Keratinocyte (primary cell): ENCODE measurements around the gene ANGPTL2. TPM values are rescaled to one million over a fixed set of nuclear protein-coding genes. Genes with fewer than 3 reads are reported as not detected.

Source experiments
- DNase-seq: peaks from one replicate; pipeline ENCODE4 v3.0.0-alpha.2; 2011; ENCODE audit warnings: low read depth, missing footprints, low spot score
- FAIRE-seq: peaks from 2 replicates; lab custom pipeline; 2011; peaks lifted over from hg19 to GRCh38; lab: Jason Lieb, UNC
- H2AFZ ChIP-seq: 2 replicates; pipeline ENCODE4 v1.6.0; 2012; ENCODE audit warnings: low read length, control low read depth, inconsistent platforms; ENCODE audit not compliant: control insufficient read depth
- H3K27ac ChIP-seq: 2 replicates; pipeline ENCODE4 v1.5.1; 2011; ENCODE audit warnings: low read length; ENCODE audit not compliant: control insufficient read depth, insufficient read depth
- H3K27me3 ChIP-seq: 3 replicates; pipeline ENCODE4 v1.6.0; 2011; ENCODE audit warnings: low read length; ENCODE audit not compliant: control insufficient read depth, insufficient read depth; ENCODE audit errors: extremely low read depth
- H3K36me3 ChIP-seq, 2 experiments: 2 replicates in 1 of 2; 3 replicates in 1 of 2; pipeline ENCODE4 v1.5.1; 2011; ENCODE audit warnings: low read length in 2 of 2, mild to moderate bottlenecking in 1 of 2; ENCODE audit not compliant: control insufficient read depth in 2 of 2, insufficient read depth in 2 of 2; ENCODE audit errors: extremely low read depth in 1 of 2
- H3K4me1 ChIP-seq: 3 replicates; pipeline ENCODE4 v1.5.1; 2011; ENCODE audit warnings: low read length; ENCODE audit not compliant: control insufficient read depth, insufficient read depth; ENCODE audit errors: extremely low read depth
- H3K4me2 ChIP-seq: 3 replicates; pipeline ENCODE4 v1.6.0; 2011; ENCODE audit warnings: low read depth, low read length; ENCODE audit not compliant: control insufficient read depth, insufficient read depth; ENCODE audit errors: extremely low read depth
- H3K4me3 ChIP-seq, 3 experiments: fragments of 200-600 bp in 1 of 3; sonication (generic) in 1 of 3; 2 replicates in 2 of 3; 3 replicates in 1 of 3; pipeline ENCODE4 v1.5.1; 2011 to 2016; ENCODE audit warnings: low read length in 3 of 3, mild to moderate bottlenecking in 3 of 3, control low read depth in 2 of 3, inconsistent platforms in 1 of 3, low read depth in 1 of 3, mixed read lengths in 1 of 3, mixed run types in 1 of 3, moderate library complexity in 1 of 3; ENCODE audit not compliant: control insufficient read depth in 2 of 3, insufficient read depth in 2 of 3; ENCODE audit errors: extremely low read depth in 1 of 3
- H3K79me2 ChIP-seq: 2 replicates; pipeline ENCODE4 v1.6.0; 2012; ENCODE audit warnings: low read length; ENCODE audit not compliant: control insufficient read depth, insufficient read depth
- H3K9ac ChIP-seq: 3 replicates; pipeline ENCODE4 v1.6.0; 2011; ENCODE audit warnings: low read length; ENCODE audit not compliant: control insufficient read depth, insufficient read depth; ENCODE audit errors: extremely low read depth
- H3K9me1 ChIP-seq: 3 replicates; pipeline ENCODE4 v1.6.0; 2011; ENCODE audit warnings: low read length; ENCODE audit not compliant: control insufficient read depth, insufficient read depth; ENCODE audit errors: extremely low read depth
- H3K9me3 ChIP-seq: 2 replicates; pipeline ENCODE4 v1.5.1; 2012; ENCODE audit warnings: low read depth, low read length; ENCODE audit not compliant: control insufficient read depth
- H4K20me1 ChIP-seq: 3 replicates; pipeline ENCODE4 v1.6.0; 2011; ENCODE audit warnings: low read length; ENCODE audit not compliant: control insufficient read depth, insufficient read depth; ENCODE audit errors: extremely low read depth
- CTCF ChIP-seq, 3 experiments: IDR thresholded peaks in 1 of 3; conservative IDR thresholded peaks in 1 of 3; optimal IDR thresholded peaks in 1 of 3; 2 replicates in 2 of 3; 3 replicates in 1 of 3; pipeline versions ENCODE3 to v1.5.1; 2011; ENCODE audit warnings: low read length in 3 of 3, mild to moderate bottlenecking in 3 of 3, moderate library complexity in 2 of 3, control low read depth in 1 of 3, inconsistent platforms in 1 of 3; ENCODE audit not compliant: insufficient read depth in 2 of 3; ENCODE audit errors: extremely low read depth in 1 of 3
- EZH2 ChIP-seq: IDR thresholded peaks from one replicate; pipeline ENCODE4 v1.6.1; 2012; ENCODE audit warnings: inconsistent platforms, mild to moderate bottlenecking, low read length, moderate library complexity
- dilution Hi-C: fragments of 300-500 bp; cut with MboI; formaldehyde crosslinking; loops from one replicate; pipeline ENCODE4 v1.7.0; 2020; ENCODE audit warnings: low sequenced_read_pairs; ENCODE audit not compliant: extremely low pct_ligation_motif_present
- polyA plus RNA-seq, 5 experiments: library from polyadenylated mRNA; depleted of rRNA in 3 of 5; stranded (reverse) in 3 of 5; stranded (forward) in 1 of 5; unstranded in 1 of 5; fragments of >200 nt; gene quantifications; 1 replicate in 1 of 5; 2 replicates in 3 of 5; 3 replicates in 1 of 5; pipeline versions ENCODE4 v1.2.1 to v1.2.3, GENCODE V29; 2011 to 2012; ENCODE audit warnings: missing spikeins in 2 of 5, low read depth in 1 of 5, low replicate concordance in 1 of 5

ANGPTL2 gene
- polyA plus RNA-seq, 1 donor (not counting 4 experiments of a cell fraction or from before 2014, with no cell fraction given) = 0.18 TPM

- no peak for TF ChIP-seq EZH2
- TF ChIP-seq CTCF (optimal IDR thresholded peaks at IDR 0.05 in 1 of 3, IDR thresholded peaks at IDR 0.05 in 1 of 3, conservative IDR thresholded peaks at IDR 0.05 in 1 of 3; ENCODE audit: extremely low read depth in 1 of 3, insufficient read depth in 2 of 3, low read length in 3 of 3) = no peak
- no peaks in the 10 kb centered on the region for H3K79me2 ChIP-seq
- FAIRE-seq (no peak), DNase-seq (no peak)
- H3K4me3 ChIP-seq = no peak overlapping the region
- H3K27me3 ChIP-seq = peaks cover 28% of the 10 kb centered on the region
- no peaks in the 10 kb centered on the region for H3K9me1 ChIP-seq
- H3K9ac ChIP-seq = no peak overlapping the region
- no peak overlapping the region for H3K4me2 ChIP-seq
- no peak overlapping the region for H2AFZ ChIP-seq
- H3K27ac ChIP-seq = no peak overlapping the region
- no peaks in the 10 kb centered on the region for H3K36me3 ChIP-seq
- peaks cover 31% of the 10 kb centered on the region for H3K4me1 ChIP-seq
- no peaks in the 10 kb centered on the region for H3K9me3 ChIP-seq
- H4K20me1 ChIP-seq = no peaks in the 10 kb centered on the region
- dilution Hi-C loops = no loop called here
Observed at GRCh38 chr9:127124111-127124531, 1.7 kb upstream of the ANGPTL2 start.

- peak; percentile 79 for FAIRE-seq
- H3K4me2 ChIP-seq = peak overlapping the region; percentile 74
Observed at GRCh38 chr9:127123064-127123890, 842 bp upstream of the ANGPTL2 start.

More at GRCh38 chr9:127123064-127123890, 842 bp upstream of the ANGPTL2 start:
- dilution Hi-C loops = no loop called here
- no peaks in the 10 kb centered on the region for H3K36me3 ChIP-seq
- peaks cover 23% of the 10 kb centered on the region for H3K4me1 ChIP-seq
- H3K27me3 ChIP-seq = peaks cover 32% of the 10 kb centered on the region
- H4K20me1 ChIP-seq = no peaks in the 10 kb centered on the region
- no peak overlapping the region for H3K27ac ChIP-seq
- no peak for TF ChIP-seq EZH2
- no peak for TF ChIP-seq CTCF (optimal IDR thresholded peaks at IDR 0.05 in 1 of 3, IDR thresholded peaks at IDR 0.05 in 1 of 3, conservative IDR thresholded peaks at IDR 0.05 in 1 of 3; ENCODE audit: extremely low read depth in 1 of 3, insufficient read depth in 2 of 3, low read length in 3 of 3)
- H3K9me1 ChIP-seq = no peaks in the 10 kb centered on the region
- no peaks in the 10 kb centered on the region for H3K9me3 ChIP-seq
- peak overlapping the region; percentile 34 for H2AFZ ChIP-seq
- no peak for DNase-seq
- peak overlapping the region; percentile 31 for H3K9ac ChIP-seq
- H3K79me2 ChIP-seq = no peaks in the 10 kb centered on the region
- H3K4me3 ChIP-seq = peak overlapping the region in 1 of 3 experiments; percentile 28
